ENCODE data around the gene MED8. TPM values are rescaled to one million over a fixed set of nuclear protein-coding genes. Genes with fewer than 3 reads are reported as not detected.

MED8 gene
- total RNA-seq, 1 experiment from 2014 or later, result 36.0 TPM

DNA sequence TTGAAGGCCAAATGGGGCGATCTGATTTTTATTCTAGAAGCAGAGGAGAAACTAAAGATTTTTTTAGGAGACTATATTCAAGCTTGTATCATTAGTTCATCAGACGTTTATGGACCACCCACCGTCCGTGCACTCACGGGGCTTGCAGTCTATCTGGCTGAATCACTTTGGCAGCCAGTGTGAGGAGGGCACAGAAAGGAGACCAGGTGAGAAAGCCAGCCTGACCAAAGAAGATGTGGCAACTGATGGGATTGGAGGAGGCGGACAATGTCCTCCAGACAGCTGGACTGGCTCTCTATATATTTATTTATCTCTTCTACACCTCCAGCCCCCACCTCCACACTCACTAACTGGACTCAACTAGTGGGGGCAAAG lies 21.0 kb downstream of the MED8 start:
- Histone ChIP-seq H3K9me2 (ENCODE audit: insufficient read depth) (no peaks in the 10 kb centered on the region), H2AFZ (ENCODE audit: low read depth, low read length, poor library complexity, severe bottlenecking) (no peak overlapping the region), H3K4me2 (ENCODE audit: low read length) (peak overlapping the region; percentile 94), H3K79me2 (ENCODE audit: insufficient read depth, low read length) (peaks cover 50% of the 10 kb centered on the region), H3K9me3 (ENCODE audit: control insufficient read depth in 1 of 2, insufficient read depth in 1 of 2, low read depth in 1 of 2, low read length in 2 of 2) (no peaks in the 10 kb centered on the region), H3K36me3 (ENCODE audit: control insufficient read depth in 1 of 2, insufficient read depth in 2 of 2, low read length in 2 of 2) (peaks cover 5 to 7% of the 10 kb centered on the region in 2 experiments; a peak in 2 of 4 replicates), H3K4me3 (replicated peaks in 1 of 2; ENCODE audit: low read depth in 1 of 2, low read length in 2 of 2) (peak overlapping the region; percentile 75 to 98), H4K20me1 (ENCODE audit: insufficient read depth) (no peaks in the 10 kb centered on the region), H3K9ac (ENCODE audit: low read length) (peak overlapping the region; percentile 98), H3K27ac (ENCODE audit: low read depth, low read length) (peak overlapping the region; percentile 98), H3K4me1 (ENCODE audit: control insufficient read depth in 1 of 2, insufficient read depth in 2 of 2, low read length in 2 of 2) (peaks cover 31 to 83% of the 10 kb centered on the region in 2 experiments), H3K27me3 (ENCODE audit: insufficient read depth, low read length) (no peaks in the 10 kb centered on the region)
- intact Hi-C loops (cut with micrococcal nuclease), result no loop called here
- no peak for DNase-seq (ENCODE audit: low read depth, low spot score)
- RAD21 ChIA-PET (ENCODE audit: low non-redundant PET in 1 of 2, low total read pairs in 2 of 2, uncharacterized antibody in 2 of 2, unreplicated experiment in 2 of 2), result interaction anchor here in 1 of 2 experiments (0.6 kb wide), 1 partner anchor 24 kb away, joined by 3 read pairs; no protein-coding TSS in a partner anchor
- TSS peak; percentile 84 for BruUV-seq (replicated peaks)
- POLR2A ChIA-PET, result interaction anchor here (0.6 to 2.5 kb wide), 5 partner anchors 8 to 283 kb away, joined by 4 to 26 read pairs (median 7); partner anchors contain the start of gene CDC20
- TF ChIP-seq POLR2AphosphoS5 (IDR thresholded peaks at IDR 0.05; ENCODE audit: low read depth, low read length) (peak; percentile 24; the same call in 1 of the 2 replicates), REST (IDR thresholded peaks at IDR 0.05; ENCODE audit: low read depth) (no peak)
- no peak for ATAC-seq
- CTCF ChIA-PET, result no interaction called here

All from HCT116 (cell line).